Kidney epithelial cell (primary cell): ENCODE measurements around the gene MEIOC. TPM values are rescaled to one million over a fixed set of nuclear protein-coding genes. Genes with fewer than 3 reads are reported as not detected.
A peak's percentile ranks its signal among the peaks of the same experiment; 100 is the strongest.
"Not testable (repeated sequence)": the region's sequence is repeated elsewhere in the genome, so short reads cannot be mapped to it uniquely, and the experiment has no call there.

Experiments
- DNase-seq: peaks from one replicate; pipeline ENCODE4 v3.0.0-alpha.2; 2010; ENCODE audit warnings: low read depth
- H3K27me3 ChIP-seq: 2 replicates; pipeline ENCODE4 v1.6.0; 2011; ENCODE audit warnings: low read length; ENCODE audit not compliant: control insufficient read depth, insufficient read depth
- H3K36me3 ChIP-seq: 2 replicates; pipeline ENCODE4 v1.5.1; 2011; ENCODE audit warnings: low read length; ENCODE audit not compliant: control insufficient read depth, insufficient read depth
- H3K4me3 ChIP-seq: 2 replicates; pipeline ENCODE4 v1.5.1; 2011; ENCODE audit warnings: low read depth, mild to moderate bottlenecking, control low read depth, low read length
- CTCF ChIP-seq: IDR thresholded peaks from 2 replicates; pipeline ENCODE4 v1.5.1; 2011; ENCODE audit warnings: mild to moderate bottlenecking, moderate library complexity, low read length, control low read depth, inconsistent platforms; ENCODE audit not compliant: insufficient read depth, poor library complexity, severe bottlenecking
- total RNA-seq: library from RNA; depleted of rRNA; stranded (reverse); fragments of >200 nt; gene quantifications from 2 replicates; pipeline ENCODE4 v1.2.3, GENCODE V29; 2015

Gene MEIOC
- total RNA-seq, 1 donor from 2014 or later = 5.6 TPM

GRCh38 chr17:44666006-44666405, 9.7 kb downstream of the MEIOC start:
- no peak for TF ChIP-seq CTCF
- H3K27me3 ChIP-seq = no peaks in the 10 kb centered on the region
- DNase-seq = no peak
- H3K4me3 ChIP-seq = no peak overlapping the region
- H3K36me3 ChIP-seq = no peaks in the 10 kb centered on the region

DNA sequence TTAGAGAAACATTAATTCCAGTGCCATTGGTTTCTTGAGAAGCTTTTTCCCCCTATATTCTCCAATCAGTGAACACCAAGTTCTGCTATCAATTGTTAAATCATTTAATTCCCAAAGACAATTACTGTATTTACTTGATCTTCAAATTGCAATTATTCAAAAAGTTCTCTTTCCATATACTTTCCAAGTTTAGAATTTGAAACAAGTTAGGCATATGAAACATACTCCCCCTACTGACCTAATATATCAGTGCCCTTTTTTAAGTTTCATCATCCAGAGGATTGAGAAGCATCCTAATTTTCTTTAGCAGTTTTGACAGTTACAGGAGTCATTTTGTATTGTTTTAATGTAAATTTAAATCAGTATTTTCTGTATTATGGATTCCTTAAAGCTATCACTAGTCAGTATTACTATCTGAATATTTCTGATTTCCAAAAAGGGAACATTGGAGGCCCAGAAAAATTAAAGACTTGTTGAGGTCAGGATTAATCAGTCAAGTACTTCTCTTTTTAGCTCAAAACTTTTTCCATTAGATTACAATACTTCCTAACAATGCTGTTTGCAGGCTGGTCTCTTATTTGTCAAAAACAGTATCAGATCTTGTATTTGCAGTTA, 16.3 kb downstream of the MEIOC start:
- peak; percentile 46 for TF ChIP-seq CTCF
- no peaks in the 10 kb centered on the region for H3K27me3 ChIP-seq
- no peak overlapping the region for H3K4me3 ChIP-seq
- H3K36me3 ChIP-seq = no peaks in the 10 kb centered on the region
- DNase-seq = no peak

GRCh38 chr17:44673893-44674292, 17.6 kb downstream of the MEIOC start:
- DNase-seq = no peak
- Histone ChIP-seq H3K36me3 (no peaks in the 10 kb centered on the region), H3K27me3 (no peaks in the 10 kb centered on the region), H3K4me3 (no peak overlapping the region)
- no peak for TF ChIP-seq CTCF

GRCh38 chr17:44677136-44677535, 20.9 kb downstream of the MEIOC start:
- no peaks in the 10 kb centered on the region for H3K36me3 ChIP-seq
- no peak for TF ChIP-seq CTCF
- no peak overlapping the region for H3K4me3 ChIP-seq
- DNase-seq = no peak
- no peaks in the 10 kb centered on the region for H3K27me3 ChIP-seq

- not testable (repeated sequence) for H3K36me3 ChIP-seq, DNase-seq, H3K27me3 ChIP-seq, H3K4me3 ChIP-seq
Measured at GRCh38 chr17:44683303-44683702, 27.0 kb downstream of the MEIOC start.

DNA sequence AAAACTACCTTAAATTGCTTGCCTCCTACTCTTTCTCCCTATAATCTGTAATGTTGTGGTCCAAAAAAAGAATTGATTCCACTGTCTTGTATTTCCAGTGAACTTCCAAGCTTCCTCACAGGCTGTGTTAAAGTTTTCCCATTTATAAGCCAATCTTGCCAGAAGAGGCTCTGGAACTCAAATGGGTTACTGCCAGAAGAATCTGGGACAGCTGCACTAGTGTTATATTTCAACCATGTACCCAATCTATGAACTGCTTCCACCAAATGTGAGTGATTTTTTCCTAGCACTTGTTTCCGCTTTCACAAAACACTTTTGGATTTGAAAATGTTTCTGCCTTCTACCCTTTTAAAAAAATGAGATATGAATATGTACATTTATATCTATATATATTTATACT, 31.5 kb downstream of the MEIOC start:
- no peaks in the 10 kb centered on the region for H3K36me3 ChIP-seq
- no peak for TF ChIP-seq CTCF
- H3K4me3 ChIP-seq = no peak overlapping the region
- no peaks in the 10 kb centered on the region for H3K27me3 ChIP-seq
- no peak for DNase-seq
